ENCODE data around the gene DDX46.

GRCh38 chr5:134714120-134714519 lies 44.5 kb upstream of the DDX46 start:
- TF ChIP-seq CTCF (IDR thresholded peaks at IDR 0.05) (no peak), EZH2 (IDR thresholded peaks at IDR 0.05) (no peak)
